Natural killer cell (primary cell): Measurements from ENCODE around the gene ZNF787. TPM values are rescaled to one million over a fixed set of nuclear protein-coding genes. Genes with fewer than 3 reads are reported as not detected.

Experiments
- ATAC-seq, 3 donors: fragments of 150-1000 bp in 2 of 3; fragments of 200-7000 bp in 1 of 3; cut with Tn5 transposase; 1 replicate in 1 of 3; 2 replicates in 2 of 3; pipeline ENCODE4 v1.10.0; 2021; ENCODE audit warnings: mild to moderate bottlenecking in 2 of 3, moderate library complexity in 2 of 3
- DNase-seq, 2 donors: peaks; one replicate each; pipeline versions ENCODE4 v3.0.0 to v3.0.0-alpha.2; 2013 to 2021; ENCODE audit warnings: mixed read lengths in 1 of 2
- H3K27ac ChIP-seq: one replicate; pipeline ENCODE4 v1.5.1; 2013; ENCODE audit warnings: mild to moderate bottlenecking, low read length
- H3K27me3 ChIP-seq: one replicate; pipeline ENCODE4 v1.6.1; 2013; ENCODE audit warnings: low read length; ENCODE audit not compliant: control insufficient read depth, insufficient read depth
- H3K36me3 ChIP-seq: one replicate; pipeline ENCODE4 v1.6.1; 2013; ENCODE audit warnings: low read length; ENCODE audit not compliant: control insufficient read depth, insufficient read depth
- H3K4me1 ChIP-seq: one replicate; pipeline ENCODE4 v1.6.1; 2013; ENCODE audit warnings: low read length; ENCODE audit not compliant: control insufficient read depth, insufficient read depth
- H3K4me3 ChIP-seq: one replicate; pipeline ENCODE4 v1.5.1; 2013; ENCODE audit warnings: low read length
- H3K9me3 ChIP-seq: one replicate; pipeline ENCODE4 v1.6.1; 2013; ENCODE audit warnings: low read length; ENCODE audit not compliant: control insufficient read depth, insufficient read depth
- H3K27ac Mint-ChIP-seq, 2 donors: one replicate each; pipeline ENCODE4 v1.8.0; 2022; ENCODE audit warnings: mild to moderate bottlenecking in 2 of 2, mixed read lengths in 2 of 2, moderate library complexity in 1 of 2
- H3K27me3 Mint-ChIP-seq, 2 donors: one replicate each; pipeline ENCODE4 v1.8.0; 2022; ENCODE audit warnings: low read depth in 2 of 2, mixed read lengths in 2 of 2
- H3K36me3 Mint-ChIP-seq: one replicate; pipeline ENCODE4 v1.8.0; 2022; ENCODE audit warnings: mixed read lengths
- H3K4me1 Mint-ChIP-seq, 2 donors: one replicate each; pipeline ENCODE4 v1.8.0; 2022; ENCODE audit warnings: mixed read lengths in 2 of 2
- H3K4me3 Mint-ChIP-seq: one replicate; pipeline ENCODE4 v1.8.0; 2022; ENCODE audit warnings: mild to moderate bottlenecking, moderate library complexity, mixed read lengths
- H3K9me3 Mint-ChIP-seq, 2 donors: one replicate each; pipeline ENCODE4 v1.8.0; 2022; ENCODE audit warnings: mixed read lengths in 2 of 2
- CTCF ChIP-seq: fragments of 200-600 bp; IDR thresholded peaks from one replicate; pipeline ENCODE4 v1.8.0; 2022; ENCODE audit warnings: antibody characterized with exemption
- WGBS: methylation state at CpG from one replicate; pipeline ENCODE4 v1.1.7; 2013; ENCODE audit warnings: missing lambda C conversion rate; ENCODE audit not compliant: insufficient coverage; 5-methylcytosine and 5-hydroxymethylcytosine counted together
- intact Hi-C: fragments of 100-400 bp; cut with micrococcal nuclease; formaldehyde crosslinking; loops from one replicate; pipeline ENCODE4 v1.14.2; 2022
- total RNA-seq, 4 donors: library from RNA; stranded (reverse); fragments of 120-200 nt in 1 of 4; gene quantifications; one replicate each; pipeline versions ENCODE4 v1.2.3 to v1.2.4, GENCODE V29; 2013 to 2022

The ZNF787 gene
- total RNA-seq, 3 donors from 2014 or later (not counting 1 experiment from before 2014, with no cell fraction given): 23.9 to 42.0 (median 36.9) TPM

GRCh38 chr19:56140583-56141416, 19.7 kb upstream of the ZNF787 start, which contains the start of gene ZNF444:
Gene ZNF444, plus strand, starts transcription at chr19:56141287. Its CDS starts 5,625 bp downstream, at chr19:56146912.
- Histone ChIP-seq H3K36me3 (no peaks in the 10 kb centered on the region), H3K4me3 (peak within 1 kb of the TSS; percentile 49), H3K9me3 (no peaks in the 10 kb centered on the region), H3K27me3 (no peaks in the 10 kb centered on the region), H3K4me1 (peaks cover 15% of the 10 kb centered on the region), H3K27ac (peak within 1 kb of the TSS; percentile 66)
- Mint-ChIP-seq H3K4me1 (peaks cover 27 to 40% of the 10 kb centered on the region in 2 donors), H3K27me3 (no peaks in the 10 kb centered on the region), H3K9me3 (no peaks in the 10 kb centered on the region), H3K36me3 (no peaks in the 10 kb centered on the region), H3K4me3 (peak within 1 kb of the TSS; percentile 99), H3K27ac (peak within 1 kb of the TSS; percentile 95)
- no peak for TF ChIP-seq CTCF
- intact Hi-C loops: loop anchor here (1.0 to 2.0 kb wide), 3 partner anchors 19 to 175 kb away; partner anchors contain the start of gene ZNF787
- under 1% methylated on average over 56 of the region's 56 CpGs for WGBS
- peak; percentile 90 to 97 (median 94) for ATAC-seq
- DNase-seq: peak; percentile 92 to 99

GRCh38 chr19:56139847-56140582, 18.9 kb upstream of the ZNF787 start:
- WGBS: 44% methylated on average over 22 of the region's 22 CpGs
- peak overlapping the region; percentile 99 for H3K4me3 Mint-ChIP-seq
- Histone ChIP-seq H3K36me3 (no peaks in the 10 kb centered on the region), H3K4me1 (peaks cover 15% of the 10 kb centered on the region), H3K9me3 (no peaks in the 10 kb centered on the region), H3K27ac (peak overlapping the region; percentile 66), H3K27me3 (no peaks in the 10 kb centered on the region), H3K4me3 (peak overlapping the region; percentile 49)
- H3K27ac Mint-ChIP-seq: peak overlapping the region; percentile 95
- intact Hi-C loops: loop anchor here (1.0 to 2.0 kb wide), 2 partner anchors 19 to 29 kb away; partner anchors contain the start of gene ZNF787
- ATAC-seq: no peak
- TF ChIP-seq CTCF: no peak
- H3K9me3 Mint-ChIP-seq: no peaks in the 10 kb centered on the region
- H3K4me1 Mint-ChIP-seq: peaks cover 27 to 40% of the 10 kb centered on the region in 2 donors
- H3K27me3 Mint-ChIP-seq: no peaks in the 10 kb centered on the region
- peak in 1 of 2 donors; percentile 34 for DNase-seq
- no peaks in the 10 kb centered on the region for H3K36me3 Mint-ChIP-seq

- no peak for TF ChIP-seq CTCF
- H3K36me3 Mint-ChIP-seq: no peaks in the 10 kb centered on the region
- H3K27ac Mint-ChIP-seq: no peak overlapping the region
- intact Hi-C loops: no loop called here
- H3K4me1 Mint-ChIP-seq: peaks cover 22 to 24% of the 10 kb centered on the region in 2 donors
- H3K27me3 Mint-ChIP-seq: no peaks in the 10 kb centered on the region
- Histone ChIP-seq H3K4me1 (peaks cover 21% of the 10 kb centered on the region), H3K9me3 (no peaks in the 10 kb centered on the region), H3K36me3 (no peaks in the 10 kb centered on the region), H3K27ac (no peak overlapping the region), H3K4me3 (no peak overlapping the region), H3K27me3 (no peaks in the 10 kb centered on the region)
- 97% methylated on average over 2 of the region's 3 CpGs for WGBS
- ATAC-seq (no peak), DNase-seq (no peak)
- no peaks in the 10 kb centered on the region for H3K9me3 Mint-ChIP-seq
- peak overlapping the region; percentile 75 for H3K4me3 Mint-ChIP-seq
These were observed 17.0 kb upstream of the ZNF787 start for GRCh38 chr19:56138069-56138468.
